Activated T-helper 2 cell treated with anti-CD3 and anti-CD28 coated beads, Interferon-gamma antibody, Interleukin-2, Interleukin-4, amounts not matched to agents 10 μg/mL and 5 μg/mL and 100 μg/mL, durations not matched to agents 14 hours and 24 hours and 36 hours (primary cell): ENCODE data around the gene RARRES2. TPM values are rescaled to one million over a fixed set of nuclear protein-coding genes. Genes with fewer than 3 reads are reported as not detected.

Source experiments
- DNase-seq: peaks from one replicate; pipeline ENCODE4 v3.0.0; 2021; ENCODE audit warnings: low spot score
- H3K27ac Mint-ChIP-seq: one replicate; pipeline ENCODE4 v1.8.0; 2021; ENCODE audit warnings: mixed read lengths
- H3K27me3 Mint-ChIP-seq: one replicate; pipeline ENCODE4 v1.8.0; 2021; ENCODE audit warnings: low read depth, mixed read lengths
- H3K36me3 Mint-ChIP-seq: one replicate; pipeline ENCODE4 v1.8.0; 2021; ENCODE audit warnings: low read depth, mixed read lengths
- H3K4me1 Mint-ChIP-seq: one replicate; pipeline ENCODE4 v1.8.0; 2021; ENCODE audit warnings: low read depth, mixed read lengths
- H3K4me3 Mint-ChIP-seq: one replicate; pipeline ENCODE4 v1.8.0; 2021; ENCODE audit warnings: low read depth, mild to moderate bottlenecking, moderate library complexity, mixed read lengths
- H3K9me3 Mint-ChIP-seq: one replicate; pipeline ENCODE4 v1.8.0; 2021; ENCODE audit warnings: mixed read lengths
- intact Hi-C: fragments of 100-400 bp; cut with micrococcal nuclease; formaldehyde crosslinking; loops from one replicate; pipeline ENCODE4 v1.15.1; 2023
- total RNA-seq: library from RNA; stranded (reverse); gene quantifications from 2 replicates; pipeline ENCODE4 v1.2.3, GENCODE V29; 2022

RARRES2 gene
- total RNA-seq, 1 donor from 2014 or later = not detected

DNA sequence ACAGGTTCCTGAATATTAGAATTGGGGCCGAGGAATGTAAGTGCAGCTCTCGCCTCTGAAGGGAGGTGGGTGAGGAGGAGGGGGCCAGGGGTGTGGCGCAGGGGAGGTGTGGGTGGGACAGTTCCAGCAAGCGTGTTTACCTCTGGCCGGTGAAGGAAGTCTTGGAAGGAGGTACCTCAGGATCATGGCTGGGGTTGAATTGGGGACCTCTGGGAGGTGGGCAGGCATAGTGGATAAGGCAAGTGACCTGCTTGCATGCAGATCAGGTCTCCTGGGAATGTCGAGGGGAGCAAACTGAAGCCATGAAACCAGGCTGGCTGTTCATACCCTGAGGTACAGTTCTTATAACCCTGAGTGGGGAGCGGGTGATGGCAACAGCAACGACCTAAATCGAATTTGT lies 39.7 kb upstream of the RARRES2 start:
- Mint-ChIP-seq H3K27me3 (no peaks in the 10 kb centered on the region), H3K36me3 (peaks cover 10% of the 10 kb centered on the region), H3K4me3 (no peak overlapping the region), H3K4me1 (peaks cover 38% of the 10 kb centered on the region), H3K9me3 (no peaks in the 10 kb centered on the region), H3K27ac (no peak overlapping the region)
- DNase-seq = no peak
- intact Hi-C loops = no loop called here

DNA sequence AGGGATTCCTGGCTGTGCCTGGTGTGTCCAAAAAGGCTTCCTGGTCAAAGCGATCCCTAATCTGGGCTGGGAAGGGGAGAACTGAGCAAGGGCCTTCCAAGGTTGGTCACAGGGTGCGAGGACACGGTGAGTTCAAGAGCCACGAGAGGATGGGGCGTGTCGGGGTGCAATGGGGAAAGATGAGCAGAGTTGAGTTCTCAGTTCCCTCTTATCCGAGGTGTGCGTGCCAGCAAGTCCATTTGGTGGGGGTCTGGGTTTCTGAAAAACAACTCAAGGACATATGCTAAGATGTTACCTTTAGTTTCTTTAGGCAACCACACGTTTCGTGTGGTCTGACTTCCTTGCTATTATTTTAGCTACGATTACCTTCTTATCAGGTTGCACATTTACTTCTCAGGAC lies 39.0 kb upstream of the RARRES2 start:
- Mint-ChIP-seq H3K4me1 (peaks cover 43% of the 10 kb centered on the region), H3K27me3 (no peaks in the 10 kb centered on the region), H3K27ac (no peak overlapping the region), H3K9me3 (no peaks in the 10 kb centered on the region), H3K36me3 (peaks cover 15% of the 10 kb centered on the region), H3K4me3 (peak overlapping the region; percentile 94)
- intact Hi-C loops = no loop called here
- DNase-seq = no peak

DNA sequence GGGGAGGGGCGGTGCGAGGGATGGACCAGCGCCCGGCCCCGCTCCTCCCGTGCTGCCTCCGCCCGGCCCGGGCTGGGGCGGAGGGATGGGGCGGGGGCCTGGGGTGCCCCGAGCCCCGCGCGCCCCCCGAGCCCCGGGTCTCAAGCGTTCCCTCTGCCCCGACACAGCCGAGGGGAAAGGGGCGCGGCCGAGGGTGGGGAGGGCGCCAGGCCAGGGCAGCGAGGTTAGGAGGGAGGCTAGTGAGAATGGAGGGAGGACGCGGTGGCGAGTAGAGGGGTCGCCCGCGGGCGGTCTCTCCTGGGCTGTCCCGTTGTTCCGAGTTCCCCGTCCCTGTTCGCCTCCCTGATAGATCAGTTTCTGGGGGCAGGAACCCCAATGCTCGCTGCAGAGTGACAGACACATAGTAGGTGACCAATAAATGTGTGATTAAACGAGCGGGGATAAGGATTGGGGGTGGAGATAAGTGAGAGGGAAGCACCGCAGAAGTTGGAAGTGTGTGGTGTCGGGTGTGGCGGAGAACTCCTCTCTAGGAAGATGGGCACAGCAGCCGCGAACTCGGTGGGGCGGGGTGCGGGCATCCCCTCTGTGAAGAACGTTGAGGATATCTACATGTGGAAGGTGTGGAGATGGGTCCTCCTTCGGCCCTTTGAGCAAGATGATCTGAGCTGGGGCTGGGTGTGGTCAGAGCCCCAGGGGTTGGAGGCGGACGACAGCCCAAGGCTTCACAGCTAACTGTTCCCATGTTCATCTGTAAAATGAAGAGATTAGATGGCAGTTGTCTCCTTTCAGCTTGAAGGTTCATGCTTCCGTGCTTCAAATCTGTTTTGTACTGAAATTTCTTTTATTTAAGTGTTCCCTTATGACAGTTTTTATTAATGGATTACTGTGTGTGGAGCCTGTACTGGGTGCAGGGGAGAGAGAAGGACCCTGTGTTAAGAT lies 38.3 kb upstream of the RARRES2 start:
- Mint-ChIP-seq H3K27me3 (no peaks in the 10 kb centered on the region), H3K4me3 (peak overlapping the region; percentile 94), H3K4me1 (peaks cover 44% of the 10 kb centered on the region), H3K27ac (peak overlapping the region; percentile 75), H3K9me3 (no peaks in the 10 kb centered on the region), H3K36me3 (peaks cover 21% of the 10 kb centered on the region)
- DNase-seq = no peak
- intact Hi-C loops = loop anchor here (1.0 to 5.0 kb wide), 7 partner anchors 10 to 507 kb away; partner anchors contain the start of gene ATP6V0E2

DNA sequence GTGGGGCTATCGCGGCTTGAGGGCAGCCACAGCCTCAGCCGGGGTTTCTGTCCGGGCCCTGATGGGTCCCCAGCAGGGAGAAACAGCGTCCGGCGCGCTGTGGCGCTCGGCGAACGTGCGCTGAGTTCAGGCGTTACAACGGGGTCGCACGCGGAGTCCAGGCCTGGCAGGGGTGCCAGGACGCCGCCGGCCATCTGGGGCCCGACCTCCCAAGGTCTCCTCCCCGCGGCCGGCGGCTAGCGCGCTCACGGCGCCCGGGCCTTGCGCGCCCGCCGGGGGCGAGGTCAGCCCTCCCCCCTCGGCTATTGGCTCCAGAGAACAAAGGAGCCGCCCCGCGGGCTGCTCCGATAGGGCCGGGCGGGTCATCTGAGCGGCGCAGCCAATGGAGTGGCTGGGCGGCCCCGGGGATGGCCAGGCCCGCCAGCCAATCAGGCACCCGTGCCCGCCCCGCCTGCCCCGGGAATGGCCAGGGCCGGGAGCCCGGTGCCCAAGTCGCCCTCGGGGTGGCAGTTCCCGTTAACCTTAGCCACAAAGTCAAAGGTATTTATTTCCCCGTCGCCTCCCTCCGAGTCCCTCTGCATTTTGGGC lies 37.5 kb upstream of the RARRES2 start, which contains the start of gene ZNF775:
TSS of gene ZNF775 (plus strand) at position 478 of the 588 bp plus-strand sequence. CDS start 9,141 bp downstream, outside the sequence.
- intact Hi-C loops = loop anchor here (1.0 to 5.0 kb wide), 7 partner anchors 10 to 507 kb away; partner anchors contain the start of gene ATP6V0E2
- H3K9me3 Mint-ChIP-seq = no peaks in the 10 kb centered on the region
- peaks cover 29% of the 10 kb centered on the region for H3K36me3 Mint-ChIP-seq
- H3K4me1 Mint-ChIP-seq = peaks cover 49% of the 10 kb centered on the region
- peak within 1 kb of the TSS; percentile 94 for H3K4me3 Mint-ChIP-seq
- H3K27ac Mint-ChIP-seq = peak within 1 kb of the TSS; percentile 76
- H3K27me3 Mint-ChIP-seq = no peaks in the 10 kb centered on the region
- DNase-seq = peak; percentile 92

DNA sequence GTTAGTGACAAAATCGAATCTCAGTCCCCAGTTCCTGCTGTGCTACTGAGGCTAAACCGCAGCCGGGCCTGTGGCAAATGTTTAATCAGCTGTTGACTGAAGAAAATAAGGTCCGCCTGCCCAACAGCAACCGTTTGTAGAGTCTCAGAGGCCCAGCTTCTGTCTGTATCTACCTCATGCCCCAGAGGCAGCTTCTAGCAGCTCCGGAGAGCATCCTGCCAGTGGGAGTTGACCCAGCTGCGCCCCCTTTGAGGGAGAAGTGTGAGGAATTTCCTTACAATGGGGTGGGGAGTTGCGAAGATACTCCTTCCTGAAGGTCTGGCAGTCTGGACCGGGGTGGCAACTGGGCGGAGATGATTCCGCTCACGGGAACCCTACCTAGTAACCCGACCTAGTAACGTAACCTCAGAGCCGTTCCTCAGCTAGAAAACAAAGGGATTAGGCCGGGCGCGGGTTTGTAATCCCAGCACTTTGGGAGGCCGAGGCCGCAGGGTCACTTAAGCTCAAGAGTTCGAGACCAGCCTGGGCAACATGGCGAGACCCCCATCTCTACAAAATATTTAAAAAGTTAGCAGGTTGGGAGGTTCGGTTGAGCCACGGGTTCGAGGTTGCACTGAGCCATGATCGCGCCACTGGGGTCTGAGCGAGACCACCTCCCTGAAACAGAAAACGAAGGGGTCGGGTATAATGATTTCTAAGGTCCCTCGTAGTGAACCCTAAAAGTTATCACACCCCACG lies 36.9 kb upstream of the RARRES2 start:
- intact Hi-C loops = loop anchor here (5.0 kb wide), 3 partner anchors 354 to 506 kb away; partner anchors contain the start of gene ATP6V0E2
- H3K27me3 Mint-ChIP-seq = no peaks in the 10 kb centered on the region
- H3K36me3 Mint-ChIP-seq = peaks cover 35% of the 10 kb centered on the region
- H3K4me3 Mint-ChIP-seq = peak overlapping the region; percentile 78
- no peaks in the 10 kb centered on the region for H3K9me3 Mint-ChIP-seq
- DNase-seq = peak; percentile 39
- H3K4me1 Mint-ChIP-seq = peaks cover 52% of the 10 kb centered on the region
- H3K27ac Mint-ChIP-seq = peak overlapping the region; percentile 76

DNA sequence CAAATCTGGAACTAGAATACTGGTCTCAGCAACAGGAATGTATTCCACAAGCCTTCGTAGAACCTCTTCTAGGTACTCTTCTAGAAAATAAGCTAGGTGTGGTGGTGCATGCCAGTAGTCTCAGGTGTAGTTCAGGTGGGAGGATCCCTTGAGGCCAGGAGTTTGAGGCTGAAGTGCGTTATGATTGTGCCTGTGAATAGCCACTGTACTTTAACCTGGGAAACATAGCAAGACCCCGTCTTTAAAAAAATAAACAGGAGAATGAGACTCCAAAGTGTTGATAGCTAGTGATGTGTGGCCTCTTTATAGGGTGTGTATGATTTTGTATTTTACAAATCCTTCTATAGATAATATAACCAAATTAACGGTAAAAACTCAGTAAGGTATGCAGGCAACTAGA lies 36.2 kb upstream of the RARRES2 start:
- H3K4me1 Mint-ChIP-seq = peaks cover 48% of the 10 kb centered on the region
- H3K4me3 Mint-ChIP-seq = peak overlapping the region; percentile 78
- intact Hi-C loops = loop anchor here (5.0 kb wide), 3 partner anchors 355 to 505 kb away; partner anchors contain the start of gene ATP6V0E2
- DNase-seq = no peak
- H3K36me3 Mint-ChIP-seq = peaks cover 37% of the 10 kb centered on the region
- no peaks in the 10 kb centered on the region for H3K27me3 Mint-ChIP-seq
- no peaks in the 10 kb centered on the region for H3K9me3 Mint-ChIP-seq
- peak overlapping the region; percentile 76 for H3K27ac Mint-ChIP-seq

DNA sequence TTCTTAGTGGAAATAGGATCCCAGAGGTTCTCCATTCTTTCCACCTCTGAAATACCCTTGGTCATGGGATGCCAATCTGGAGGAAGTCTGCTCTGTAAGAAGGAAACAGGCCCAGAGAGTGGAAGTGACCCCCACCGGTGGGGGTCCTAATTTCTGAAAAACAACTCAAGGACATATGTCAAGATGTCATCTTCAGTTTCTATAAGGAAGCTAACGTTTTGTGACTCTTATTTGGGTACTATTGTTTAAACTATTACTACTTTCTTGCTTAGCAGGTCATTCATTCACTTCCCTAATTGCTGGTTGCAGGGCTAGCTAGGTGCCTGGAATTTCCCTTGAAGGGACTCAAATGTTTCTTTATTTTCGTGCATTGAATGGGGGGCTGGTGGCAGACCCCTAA lies 35.8 kb upstream of the RARRES2 start:
- no peaks in the 10 kb centered on the region for H3K27me3 Mint-ChIP-seq
- no peaks in the 10 kb centered on the region for H3K9me3 Mint-ChIP-seq
- H3K27ac Mint-ChIP-seq = peak overlapping the region; percentile 76
- DNase-seq = no peak
- no peak overlapping the region for H3K4me3 Mint-ChIP-seq
- peaks cover 38% of the 10 kb centered on the region for H3K36me3 Mint-ChIP-seq
- intact Hi-C loops = loop anchor here (5.0 kb wide), 3 partner anchors 355 to 505 kb away; partner anchors contain the start of gene ATP6V0E2
- H3K4me1 Mint-ChIP-seq = peaks cover 47% of the 10 kb centered on the region

DNA sequence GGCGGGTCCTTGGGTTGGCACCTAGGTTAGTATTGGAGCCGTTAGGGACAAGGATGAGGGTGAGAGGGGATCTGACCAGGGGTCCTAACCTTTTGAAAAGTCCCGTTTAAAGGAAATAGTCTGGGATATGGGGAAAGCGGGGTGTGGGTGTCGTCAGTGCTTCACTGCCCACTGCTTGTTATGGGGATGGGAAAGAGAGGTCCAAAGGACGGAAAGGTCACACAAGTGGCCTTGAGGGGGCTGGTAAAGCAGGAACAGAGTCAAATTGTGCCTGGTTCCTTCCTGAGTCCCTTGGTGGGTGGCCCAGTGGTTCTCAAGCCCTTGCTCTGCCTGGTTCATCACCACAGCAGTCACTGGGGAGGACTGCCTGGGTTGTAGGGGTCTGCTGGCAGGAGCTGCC lies 35.1 kb upstream of the RARRES2 start:
- Mint-ChIP-seq H3K27ac (peak overlapping the region; percentile 90), H3K4me3 (peak overlapping the region; percentile 65), H3K36me3 (peaks cover 38% of the 10 kb centered on the region), H3K27me3 (no peaks in the 10 kb centered on the region), H3K4me1 (peaks cover 47% of the 10 kb centered on the region), H3K9me3 (no peaks in the 10 kb centered on the region)
- DNase-seq = no peak
- intact Hi-C loops = loop anchor here (5.0 kb wide), 3 partner anchors 356 to 504 kb away; partner anchors contain the start of gene ATP6V0E2

DNA sequence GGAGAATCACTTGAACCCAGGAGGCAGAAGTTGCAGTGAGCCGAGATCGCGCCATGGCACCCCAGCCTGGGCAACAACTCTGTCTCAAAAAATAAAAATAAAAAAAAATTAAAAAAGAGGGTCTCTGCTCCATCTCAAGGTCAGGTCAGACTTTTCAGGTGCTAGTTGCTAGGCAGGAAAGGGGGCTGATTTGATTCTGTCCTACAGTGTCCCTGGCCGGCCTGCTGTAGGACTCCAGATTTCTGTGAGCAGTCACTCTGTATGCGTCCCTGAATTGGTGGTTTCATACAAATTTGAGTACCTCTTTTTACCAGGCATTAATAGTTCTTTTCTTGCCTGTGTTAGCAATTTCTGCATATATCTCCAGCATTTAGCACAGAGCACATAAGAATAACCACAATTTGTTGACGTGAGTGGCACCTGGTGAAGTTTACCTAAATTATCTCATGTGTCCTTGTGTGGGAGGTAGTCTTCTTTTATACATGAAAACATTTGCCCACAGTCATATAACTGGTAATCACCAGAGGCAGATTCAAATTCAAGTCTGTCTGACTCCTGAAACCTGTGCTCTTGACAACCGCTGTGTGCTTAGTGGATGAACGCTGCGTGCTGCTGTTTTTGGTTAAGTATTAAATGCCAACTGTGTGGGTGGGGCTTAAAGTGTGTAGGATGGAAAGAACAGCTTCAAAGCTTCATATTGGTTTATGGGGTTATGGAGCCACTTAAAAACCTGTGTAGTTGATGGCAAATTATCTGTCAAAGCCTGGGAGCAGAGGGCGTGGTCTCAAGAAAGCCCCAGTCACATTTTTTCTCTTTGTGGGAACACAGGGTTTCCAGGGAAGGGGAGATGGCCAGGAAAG lies 34.5 kb upstream of the RARRES2 start:
- Mint-ChIP-seq H3K4me3 (peak overlapping the region; percentile 65), H3K27ac (peak overlapping the region; percentile 90), H3K9me3 (no peaks in the 10 kb centered on the region), H3K27me3 (no peaks in the 10 kb centered on the region), H3K4me1 (peaks cover 47% of the 10 kb centered on the region), H3K36me3 (peaks cover 39% of the 10 kb centered on the region)
- intact Hi-C loops = loop anchor here (5.0 kb wide), 3 partner anchors 356 to 504 kb away; partner anchors contain the start of gene ATP6V0E2
- no peak for DNase-seq

DNA sequence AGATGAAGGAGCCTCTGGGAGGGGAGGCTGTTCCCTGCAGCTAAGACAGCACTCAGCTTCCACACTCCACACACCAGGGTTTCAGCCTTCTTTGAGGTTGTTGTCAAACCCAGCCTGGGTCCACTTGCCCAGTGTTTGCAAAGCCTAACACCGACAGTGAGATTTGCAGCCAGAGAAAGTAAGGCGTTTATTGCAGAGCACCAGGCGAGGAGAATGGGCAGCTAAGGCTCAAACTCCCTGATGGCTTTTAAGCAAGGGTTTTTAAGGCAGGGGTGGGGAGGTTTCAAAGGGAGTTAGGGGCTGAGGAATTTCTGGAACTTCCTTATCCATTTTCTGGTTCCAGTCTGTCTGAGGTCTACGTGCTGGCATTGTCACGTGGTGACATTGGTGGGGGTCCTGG lies 33.0 kb upstream of the RARRES2 start:
- H3K27me3 Mint-ChIP-seq = no peaks in the 10 kb centered on the region
- DNase-seq = no peak
- no peak overlapping the region for H3K4me3 Mint-ChIP-seq
- H3K9me3 Mint-ChIP-seq = no peaks in the 10 kb centered on the region
- peak overlapping the region; percentile 77 for H3K27ac Mint-ChIP-seq
- peaks cover 46% of the 10 kb centered on the region for H3K36me3 Mint-ChIP-seq
- intact Hi-C loops = no loop called here
- H3K4me1 Mint-ChIP-seq = peaks cover 47% of the 10 kb centered on the region

DNA sequence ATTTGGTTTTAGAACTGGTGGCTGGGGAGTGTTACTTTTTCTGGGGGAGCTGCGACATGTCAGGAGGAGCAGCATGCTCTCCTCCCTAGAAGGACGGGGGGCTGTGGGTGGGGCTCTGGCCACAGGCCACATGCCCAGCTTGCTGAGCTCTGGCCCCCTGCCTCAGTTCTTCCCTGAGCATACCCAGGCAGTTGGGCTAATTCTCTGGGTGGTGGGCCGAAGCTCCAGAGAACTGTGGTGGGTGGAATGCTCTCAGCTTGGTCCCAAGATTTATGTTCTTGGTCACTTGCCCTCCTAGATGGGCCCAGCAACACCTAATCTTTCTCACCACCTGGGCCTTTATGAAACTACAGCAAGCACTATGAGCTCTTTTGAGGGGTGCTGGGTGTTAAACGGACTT lies 32.6 kb upstream of the RARRES2 start:
- intact Hi-C loops = no loop called here
- DNase-seq = no peak

More for the DNA sequence above, 32.6 kb upstream of the RARRES2 start:
- H3K4me3 Mint-ChIP-seq = no peak overlapping the region
- H3K27ac Mint-ChIP-seq = peak overlapping the region; percentile 77
- H3K9me3 Mint-ChIP-seq = no peaks in the 10 kb centered on the region
- peaks cover 50% of the 10 kb centered on the region for H3K36me3 Mint-ChIP-seq
- peaks cover 48% of the 10 kb centered on the region for H3K4me1 Mint-ChIP-seq
- H3K27me3 Mint-ChIP-seq = no peaks in the 10 kb centered on the region
